ENCODE results near the gene CGA.

CGA gene

DNA sequence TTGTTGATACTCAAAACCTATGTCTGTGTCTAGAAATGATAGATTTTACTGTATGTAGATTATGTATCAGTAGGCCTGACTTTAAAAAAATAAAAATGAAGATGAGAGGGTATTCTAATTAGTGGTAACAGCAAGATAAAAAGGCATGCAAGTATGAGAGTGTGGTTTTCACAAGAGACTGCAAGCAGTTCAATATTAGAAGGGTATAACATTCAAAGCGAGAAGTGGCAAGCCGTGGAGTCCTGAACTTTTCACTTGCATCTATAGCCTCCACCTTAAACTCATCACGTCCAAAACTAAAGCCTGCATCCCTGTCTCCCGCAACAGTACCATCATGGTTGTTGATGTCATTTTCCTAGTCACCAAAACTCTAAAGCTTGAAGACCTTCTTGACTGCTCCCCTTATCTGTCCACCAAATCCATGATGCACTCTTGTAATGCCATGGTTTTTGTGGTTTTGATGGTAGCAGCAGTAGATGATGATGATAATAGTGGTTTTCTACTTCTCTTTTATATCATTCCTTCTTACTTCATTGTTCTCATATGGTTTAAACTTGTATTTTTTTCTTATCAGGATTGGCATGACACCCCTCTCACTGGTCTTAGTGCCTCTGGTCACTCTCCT, 9.2 kb upstream of the CGA start:
- H3K4me3 ChIP-seq (ENCODE audit: low read depth, low read length), result no peak overlapping the region
- TF ChIP-seq, protein P1, sequence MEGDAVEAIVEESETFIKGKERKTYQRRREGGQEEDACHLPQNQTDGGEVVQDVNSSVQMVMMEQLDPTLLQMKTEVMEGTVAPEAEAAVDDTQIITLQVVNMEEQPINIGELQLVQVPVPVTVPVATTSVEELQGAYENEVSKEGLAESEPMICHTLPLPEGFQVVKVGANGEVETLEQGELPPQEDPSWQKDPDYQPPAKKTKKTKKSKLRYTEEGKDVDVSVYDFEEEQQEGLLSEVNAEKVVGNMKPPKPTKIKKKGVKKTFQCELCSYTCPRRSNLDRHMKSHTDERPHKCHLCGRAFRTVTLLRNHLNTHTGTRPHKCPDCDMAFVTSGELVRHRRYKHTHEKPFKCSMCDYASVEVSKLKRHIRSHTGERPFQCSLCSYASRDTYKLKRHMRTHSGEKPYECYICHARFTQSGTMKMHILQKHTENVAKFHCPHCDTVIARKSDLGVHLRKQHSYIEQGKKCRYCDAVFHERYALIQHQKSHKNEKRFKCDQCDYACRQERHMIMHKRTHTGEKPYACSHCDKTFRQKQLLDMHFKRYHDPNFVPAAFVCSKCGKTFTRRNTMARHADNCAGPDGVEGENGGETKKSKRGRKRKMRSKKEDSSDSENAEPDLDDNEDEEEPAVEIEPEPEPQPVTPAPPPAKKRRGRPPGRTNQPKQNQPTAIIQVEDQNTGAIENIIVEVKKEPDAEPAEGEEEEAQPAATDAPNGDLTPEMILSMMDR (IDR thresholded peaks at IDR 0.05; ENCODE audit: control insufficient read depth, extremely low read depth, insufficient read depth), result no peak

DNA sequence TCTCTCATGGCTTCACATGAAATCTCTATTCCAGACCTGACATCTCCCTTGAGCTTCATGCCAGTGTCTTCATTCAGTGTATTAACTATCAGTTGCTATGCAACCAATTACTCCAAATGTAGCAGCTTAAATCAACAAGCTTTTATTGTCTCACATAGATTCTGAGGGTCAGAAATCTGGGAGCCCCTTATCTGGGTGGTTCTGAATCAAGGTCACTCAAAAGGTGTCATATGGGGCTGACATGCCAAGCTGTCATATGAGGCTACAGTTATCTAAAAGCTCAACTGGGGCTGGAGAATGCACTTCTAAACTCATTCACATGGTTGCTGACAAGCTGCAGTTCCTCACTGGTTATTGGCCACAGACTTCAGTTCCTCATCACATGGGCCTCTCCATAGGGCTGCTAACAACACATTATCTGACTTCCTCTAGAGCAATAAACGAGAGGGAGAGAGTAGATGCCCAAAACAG, 7.3 kb upstream of the CGA start:
- TF ChIP-seq, protein P1 (IDR thresholded peaks at IDR 0.05; ENCODE audit: control insufficient read depth, extremely low read depth, insufficient read depth), result no peak
- no peak overlapping the region for H3K4me3 ChIP-seq (ENCODE audit: low read depth, low read length)
- DNase-seq (ENCODE audit: low read depth), result no peak

More for the DNA sequence above, 9.2 kb upstream of the CGA start:
- DNase-seq (ENCODE audit: low read depth), result no peak

DNA sequence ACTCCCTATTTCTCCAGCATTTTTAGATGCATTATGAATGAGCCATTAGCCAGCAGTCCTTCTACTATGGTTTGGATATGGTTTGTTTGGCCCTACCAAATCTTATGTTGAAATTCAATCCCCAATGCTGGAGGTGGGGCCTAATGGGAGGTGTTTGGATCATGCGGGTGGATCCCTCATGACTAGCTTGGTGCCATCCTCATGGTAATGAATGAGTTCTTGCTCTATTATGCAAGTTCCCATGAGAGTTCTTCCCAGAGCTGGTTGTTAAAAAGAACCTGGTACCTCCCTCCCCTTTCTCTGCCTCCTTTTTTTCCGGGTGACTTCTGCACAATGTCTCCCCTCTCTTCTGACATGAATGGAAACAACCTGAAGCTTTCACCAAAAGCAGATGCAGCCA, 6.2 kb upstream of the CGA start:
- H3K4me3 ChIP-seq (ENCODE audit: low read depth, low read length), result no peak overlapping the region
- TF ChIP-seq, protein P1 (IDR thresholded peaks at IDR 0.05; ENCODE audit: control insufficient read depth, extremely low read depth, insufficient read depth), result no peak
- no peak for DNase-seq (ENCODE audit: low read depth)

DNA sequence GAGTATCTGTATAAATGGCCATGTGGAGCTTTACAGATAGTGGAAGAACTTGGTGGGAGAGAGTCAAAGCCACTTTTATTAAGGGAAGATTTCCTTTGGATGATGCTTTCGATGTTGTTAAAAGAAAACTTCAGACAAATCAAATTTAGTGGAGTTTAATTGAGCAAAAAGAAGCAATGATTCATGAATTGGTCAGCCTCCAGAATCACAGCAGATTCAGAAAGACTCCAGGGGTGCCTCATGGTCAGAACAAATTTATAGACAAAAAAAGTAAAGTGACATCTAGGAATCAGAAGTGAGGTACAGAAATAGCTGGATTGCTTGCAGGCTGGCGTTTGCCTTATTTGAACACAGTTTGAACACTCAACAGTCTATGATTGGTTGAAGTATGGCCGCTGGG, 5.3 kb upstream of the CGA start:
- no peak for DNase-seq (ENCODE audit: low read depth)
- TF ChIP-seq, protein P1 (IDR thresholded peaks at IDR 0.05; ENCODE audit: control insufficient read depth, extremely low read depth, insufficient read depth), result no peak
- no peak overlapping the region for H3K4me3 ChIP-seq (ENCODE audit: low read depth, low read length)

DNA sequence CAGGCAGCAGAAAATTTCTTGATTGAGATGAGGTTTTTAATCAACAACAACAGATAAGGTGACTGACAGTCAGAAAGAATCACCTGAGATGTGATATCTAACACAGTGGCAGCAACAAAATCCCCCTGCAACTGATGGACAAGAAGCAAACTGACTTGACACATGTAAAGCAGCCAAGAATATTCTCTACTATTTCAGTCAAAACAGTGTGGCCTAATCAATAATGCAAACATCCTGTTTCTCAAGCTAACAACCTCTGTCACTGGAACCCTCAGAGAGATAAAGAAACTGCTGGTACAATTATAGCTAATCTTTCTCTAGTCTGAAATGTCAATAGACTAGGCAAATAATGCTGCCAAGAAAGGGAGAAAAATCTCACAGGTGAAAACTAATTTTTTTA, 4.6 kb upstream of the CGA start:
- no peak for DNase-seq (ENCODE audit: low read depth)
- TF ChIP-seq, protein P1 (IDR thresholded peaks at IDR 0.05; ENCODE audit: control insufficient read depth, extremely low read depth, insufficient read depth), result no peak
- no peak overlapping the region for H3K4me3 ChIP-seq (ENCODE audit: low read depth, low read length)

DNA sequence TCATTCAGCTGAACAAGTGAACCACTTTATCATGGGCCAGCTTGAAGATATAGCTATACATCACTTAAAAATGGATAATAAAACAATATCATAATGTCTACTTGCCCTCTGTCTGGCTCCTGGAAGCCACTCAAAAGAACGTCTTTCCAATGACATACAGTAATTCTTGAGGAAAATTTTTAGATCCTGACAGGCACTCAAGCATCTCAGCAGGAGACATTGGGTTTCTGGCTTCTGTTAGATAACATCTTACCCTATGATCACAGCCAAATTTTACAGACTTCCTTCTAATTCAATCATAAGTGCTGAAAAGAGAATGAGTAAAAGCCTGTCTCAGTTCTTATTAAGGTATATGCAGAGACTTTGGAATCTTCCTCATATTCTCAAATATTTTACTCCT, 330 bp downstream of the CGA start:
- H3K4me3 ChIP-seq (ENCODE audit: low read depth, low read length), result no peak overlapping the region
- no peak for DNase-seq (ENCODE audit: low read depth)
- TF ChIP-seq, protein P1 (IDR thresholded peaks at IDR 0.05; ENCODE audit: control insufficient read depth, extremely low read depth, insufficient read depth), result no peak

DNA sequence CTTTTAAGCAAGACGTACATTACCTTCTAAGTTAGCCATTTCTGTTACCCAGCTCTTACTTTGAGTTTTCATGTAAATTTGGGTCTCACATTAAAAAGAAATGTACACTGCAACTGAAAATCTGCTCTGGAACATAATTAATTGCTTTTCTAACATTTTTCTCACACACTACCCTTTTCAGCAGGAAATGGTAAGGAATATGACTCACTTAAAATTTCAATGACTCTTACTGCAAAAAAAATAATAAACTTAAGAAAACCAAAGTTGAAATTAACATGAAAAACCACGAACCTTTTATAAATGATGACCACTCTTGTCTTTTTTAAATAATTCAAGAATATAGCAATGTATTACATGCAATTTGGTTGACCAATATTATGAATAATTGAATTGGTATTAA, 1.3 kb downstream of the CGA start:
- TF ChIP-seq, protein P1 (IDR thresholded peaks at IDR 0.05; ENCODE audit: control insufficient read depth, extremely low read depth, insufficient read depth), result no peak
- no peak overlapping the region for H3K4me3 ChIP-seq (ENCODE audit: low read depth, low read length)
- no peak for DNase-seq (ENCODE audit: low read depth)

Data from LNCaP clone FGC (cell line).